GM19238 (cell line): ENCODE results near the gene TENM4.

Source experiments
- DNase-seq: peaks from one replicate; pipeline ENCODE4 v3.0.0; 2011; ENCODE audit warnings: low spot score; ENCODE audit not compliant: insufficient read length

The TENM4 gene

DNA sequence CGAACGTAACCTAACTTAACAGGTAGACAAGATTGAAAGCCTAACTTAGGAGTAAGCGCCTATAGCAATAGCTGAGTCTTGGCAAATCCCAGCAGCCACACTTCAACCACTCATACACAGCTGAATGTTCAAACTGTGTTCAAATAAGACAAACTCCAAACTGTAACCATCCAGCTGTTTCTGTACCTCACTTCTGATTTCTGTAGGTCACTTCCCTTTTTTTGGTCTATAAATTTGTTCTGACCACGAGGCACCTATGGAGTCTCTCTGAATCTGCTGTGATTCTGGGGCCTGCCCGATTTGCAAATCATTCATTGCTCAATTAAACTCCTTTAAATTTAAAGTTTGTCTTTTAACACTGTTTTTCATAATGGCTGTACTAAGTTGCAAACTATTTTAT is 8.2 kb upstream of the TENM4 start:
- DNase-seq = no peak

- DNase-seq = no peak
Measured at GRCh38 chr11:79447038-79447786, 6.4 kb upstream of the TENM4 start.

DNA sequence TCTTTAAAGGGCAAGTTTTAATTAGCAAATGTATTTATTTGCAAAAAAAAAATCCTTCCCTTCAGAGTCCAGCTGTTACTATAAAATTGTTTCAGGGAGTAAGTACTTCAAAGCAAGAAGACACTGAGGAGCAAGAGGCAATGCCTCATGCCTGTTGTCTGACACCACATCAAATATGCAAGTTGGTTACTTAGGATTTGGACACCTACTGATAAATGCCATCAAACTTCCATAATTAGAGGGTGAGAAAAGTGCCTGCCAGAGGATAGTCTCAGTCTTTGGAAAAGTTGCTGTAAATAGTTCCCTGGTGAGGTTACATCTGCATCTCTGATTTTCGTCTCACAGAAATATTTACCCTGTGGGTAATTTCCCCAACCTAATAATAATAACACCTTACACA is 4.1 kb upstream of the TENM4 start:
- no peak for DNase-seq

- DNase-seq = no peak
Measured at GRCh38 chr11:79441461-79441875, 638 bp upstream of the TENM4 start.

GRCh38 chr11:79439886-79440570 is 802 bp downstream of the TENM4 start:
- DNase-seq = no peak

DNA sequence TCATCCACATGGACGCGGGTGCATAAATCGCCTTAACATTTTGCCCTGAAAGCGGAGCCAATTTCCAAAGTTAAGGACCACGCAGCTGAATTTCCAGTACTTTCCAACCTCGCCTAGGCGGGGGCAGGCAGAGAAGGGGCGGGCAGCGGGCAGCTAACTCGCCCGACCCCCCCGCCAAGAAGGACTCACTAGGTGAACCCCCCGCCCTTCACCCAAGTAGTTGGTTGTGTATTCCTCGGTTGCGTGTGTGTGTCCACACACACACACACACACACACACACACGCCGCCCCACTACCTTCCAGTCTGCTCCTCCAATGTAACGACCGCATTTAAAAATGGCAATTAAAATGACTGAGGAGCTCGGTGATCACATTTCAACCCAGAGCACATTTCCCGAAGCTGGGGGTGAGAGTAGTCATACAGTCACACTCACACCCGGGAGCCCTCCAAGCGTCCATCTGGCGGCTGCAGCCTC is 1.4 kb downstream of the TENM4 start:
- DNase-seq = no peak

DNA sequence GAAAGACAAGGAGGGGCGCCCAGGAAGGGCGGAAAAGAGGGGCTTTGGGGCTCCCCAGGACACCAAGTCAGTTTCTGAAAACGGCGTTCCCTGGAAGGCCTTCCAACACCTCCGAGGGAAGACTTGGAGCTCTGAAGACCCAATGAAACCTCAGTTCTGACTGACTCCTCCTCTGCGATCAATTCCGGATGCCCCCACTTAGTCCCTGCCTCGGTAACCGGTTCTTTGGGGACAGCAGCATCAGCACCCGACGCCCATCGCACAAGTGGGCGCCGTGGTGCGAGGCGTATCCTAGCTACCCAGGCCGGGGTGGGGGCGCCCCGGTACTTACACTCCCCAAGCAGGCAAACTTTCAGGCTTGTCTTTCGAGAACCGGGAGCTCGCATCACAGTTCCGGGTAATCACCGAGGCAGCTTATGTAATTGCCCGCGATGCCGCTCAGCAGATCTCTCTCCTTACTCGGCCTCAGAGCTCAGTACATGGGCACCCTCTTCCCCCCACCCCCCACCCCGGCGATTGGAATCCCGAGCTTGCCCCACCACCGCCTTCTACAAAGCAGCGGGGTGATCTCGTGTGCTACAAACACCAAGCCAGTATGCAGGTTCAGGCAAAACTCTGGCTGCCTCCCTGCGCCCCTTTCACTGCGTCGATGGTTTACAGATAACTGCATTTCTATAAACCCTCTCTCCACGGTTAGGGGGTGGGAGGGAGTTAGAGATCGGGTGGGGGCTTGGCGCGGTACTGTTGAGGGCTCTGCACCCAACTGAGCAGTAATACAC is 2.0 kb downstream of the TENM4 start:
- no peak for DNase-seq

- DNase-seq = no peak
Measured at GRCh38 chr11:79437981-79438630, 2.7 kb downstream of the TENM4 start.

- no peak for DNase-seq
Measured at GRCh38 chr11:79437278-79437980, 3.4 kb downstream of the TENM4 start.

- DNase-seq = no peak
Measured at GRCh38 chr11:79436919-79437277, 3.9 kb downstream of the TENM4 start.

GRCh38 chr11:79434283-79434682 is 6.5 kb downstream of the TENM4 start:
- no peak for DNase-seq

- no peak for DNase-seq
Measured at GRCh38 chr11:79432138-79432537, 8.7 kb downstream of the TENM4 start.

- no peak for DNase-seq
Measured at GRCh38 chr11:79431535-79431934, 9.3 kb downstream of the TENM4 start.

DNA sequence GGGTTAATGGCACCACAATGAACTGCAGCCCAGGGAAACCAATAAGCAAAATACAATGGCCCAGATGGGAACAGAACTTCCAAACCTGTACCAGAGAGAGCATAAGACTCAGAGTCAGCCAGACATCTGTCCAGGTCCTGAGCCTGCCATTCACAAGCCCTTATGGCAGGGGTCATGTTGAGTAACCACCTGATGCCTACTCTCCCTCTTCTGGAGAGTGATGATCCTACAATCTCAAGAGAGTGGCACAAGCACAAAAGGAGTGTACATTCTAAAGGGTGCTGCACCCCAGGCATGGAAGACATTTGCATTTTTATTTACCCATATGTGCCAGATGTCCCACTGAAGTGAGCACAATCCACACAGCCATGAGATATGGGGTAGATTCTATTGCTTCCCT is 10.6 kb downstream of the TENM4 start:
- DNase-seq = no peak

GRCh38 chr11:79428406-79428805 is 12.4 kb downstream of the TENM4 start:
- DNase-seq = no peak

- no peak for DNase-seq
Measured at GRCh38 chr11:79427611-79428327, 13.1 kb downstream of the TENM4 start.

DNA sequence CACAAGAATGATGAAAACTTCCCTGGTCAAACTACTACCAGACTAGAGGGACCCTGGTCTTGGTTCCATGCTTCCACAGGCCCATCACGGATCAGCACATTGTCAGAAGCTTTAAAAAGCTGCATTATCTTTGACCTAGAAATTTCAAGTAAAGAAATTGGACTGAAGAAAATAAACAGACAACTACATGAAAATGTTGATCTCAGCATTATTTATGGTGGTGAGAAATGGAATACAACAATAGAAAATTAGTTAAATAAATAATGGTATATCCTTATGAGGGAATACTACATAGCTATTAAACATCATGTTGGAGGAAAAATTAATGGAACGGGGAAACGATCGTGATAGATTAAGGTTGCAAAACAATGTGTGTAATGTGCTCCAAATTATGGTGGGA is 13.7 kb downstream of the TENM4 start:
- DNase-seq = no peak

GRCh38 chr11:79425463-79425862 is 15.4 kb downstream of the TENM4 start:
- DNase-seq = no peak

- no peak for DNase-seq
Measured at GRCh38 chr11:79423736-79424135, 17.1 kb downstream of the TENM4 start.

GRCh38 chr11:79422866-79423265 is 18.0 kb downstream of the TENM4 start:
- DNase-seq = no peak
